Upper lobe of left lung (tissue), 6 donors: Measurements from ENCODE around the gene SARS2. TPM values are rescaled to one million over a fixed set of nuclear protein-coding genes. Genes with fewer than 3 reads are reported as not detected.

ENCODE experiments used
- ATAC-seq, 2 donors: fragments of 200-7000 bp; cut with Tn5 transposase; one replicate each; pipeline ENCODE4 v1.9.1; 2022; ENCODE audit warnings: mild to moderate bottlenecking in 2 of 2, moderate library complexity in 2 of 2; ENCODE audit not compliant: low FRiP score in 2 of 2
- DNase-seq, 2 donors: peaks; one replicate each; pipeline ENCODE4 v3.0.0-alpha.2; 2019 to 2020
- H3K27ac ChIP-seq, 4 donors: fragments of 200-600 bp; sonication (generic); one replicate each; pipeline ENCODE4 v1.5.1; 2016 to 2019
- H3K27me3 ChIP-seq, 4 donors: fragments of 200-600 bp; sonication (generic); one replicate each; pipeline ENCODE4 v1.5.1; 2017 to 2019
- H3K36me3 ChIP-seq, 4 donors: fragments of 200-600 bp; sonication (generic); one replicate each; pipeline ENCODE4 v1.5.1; 2016 to 2019
- H3K4me1 ChIP-seq, 4 donors: fragments of 200-600 bp; sonication (generic); one replicate each; pipeline ENCODE4 v1.5.1; 2018 to 2019
- H3K4me3 ChIP-seq, 4 donors: fragments of 200-600 bp; sonication (generic); one replicate each; pipeline ENCODE4 v1.5.1; 2017 to 2019; ENCODE audit warnings: mild to moderate bottlenecking in 2 of 4, moderate library complexity in 1 of 4
- H3K9me3 ChIP-seq, 4 donors: fragments of 200-600 bp; sonication (generic); one replicate each; pipeline ENCODE4 v1.5.1; 2018 to 2019
- EP300 ChIP-seq, 4 donors: sonication (generic); formaldehyde crosslinking; IDR thresholded peaks; one replicate each; pipeline ENCODE4 v1.5.1; 2017; ENCODE audit warnings: antibody characterized with exemption in 4 of 4, control low read depth in 2 of 4
- POLR2A ChIP-seq, 4 donors: fragments of 450-650 bp; IDR thresholded peaks; one replicate each; pipeline ENCODE4 v1.5.1; 2016 to 2017; ENCODE audit warnings: antibody characterized with exemption in 4 of 4, mild to moderate bottlenecking in 2 of 4
- POLR2AphosphoS5 ChIP-seq, 2 donors: sonication (generic); formaldehyde crosslinking; IDR thresholded peaks; one replicate each; pipeline ENCODE4 v1.5.1; 2017; ENCODE audit warnings: antibody characterized with exemption in 2 of 2
- WGBS, 2 donors: methylation state at CpG; one replicate each; pipeline ENCODE4 v1.1.5; 2017 to 2018; 5-methylcytosine and 5-hydroxymethylcytosine counted together
- total RNA-seq, 6 donors: library from RNA; depleted of rRNA in 4 of 6; stranded (reverse); fragments of >200 nt in 4 of 6; gene quantifications; one replicate each; pipeline versions ENCODE4 v1.1.0 to v1.2.1, GENCODE V29; 2016 to 2021
- TF ChIP-seq, protein P1 (sequence below), 6 experiments: fragments of 450-650 bp in 4 of 6; fragments of 200-600 bp in 2 of 6; sonication (generic) in 2 of 6; IDR thresholded peaks; one replicate each; pipeline ENCODE4 v1.5.1; 2016 to 2019; ENCODE audit warnings: antibody characterized with exemption in 6 of 6
- donor health status: DM: no; HTN: no; CAD: no; lungs with moderate emphysema.
- donor health status: DM: no; HTN: yes; CAD: no; lungs with severe emphysema.

SARS2 gene
- total RNA-seq, 6 donors from 2014 or later, result 14.3 to 54.5 (median 23.0) TPM

- no peak for ATAC-seq
- no peak for TF ChIP-seq POLR2A (IDR thresholded peaks at IDR 0.05)
- TF ChIP-seq, protein P1, sequence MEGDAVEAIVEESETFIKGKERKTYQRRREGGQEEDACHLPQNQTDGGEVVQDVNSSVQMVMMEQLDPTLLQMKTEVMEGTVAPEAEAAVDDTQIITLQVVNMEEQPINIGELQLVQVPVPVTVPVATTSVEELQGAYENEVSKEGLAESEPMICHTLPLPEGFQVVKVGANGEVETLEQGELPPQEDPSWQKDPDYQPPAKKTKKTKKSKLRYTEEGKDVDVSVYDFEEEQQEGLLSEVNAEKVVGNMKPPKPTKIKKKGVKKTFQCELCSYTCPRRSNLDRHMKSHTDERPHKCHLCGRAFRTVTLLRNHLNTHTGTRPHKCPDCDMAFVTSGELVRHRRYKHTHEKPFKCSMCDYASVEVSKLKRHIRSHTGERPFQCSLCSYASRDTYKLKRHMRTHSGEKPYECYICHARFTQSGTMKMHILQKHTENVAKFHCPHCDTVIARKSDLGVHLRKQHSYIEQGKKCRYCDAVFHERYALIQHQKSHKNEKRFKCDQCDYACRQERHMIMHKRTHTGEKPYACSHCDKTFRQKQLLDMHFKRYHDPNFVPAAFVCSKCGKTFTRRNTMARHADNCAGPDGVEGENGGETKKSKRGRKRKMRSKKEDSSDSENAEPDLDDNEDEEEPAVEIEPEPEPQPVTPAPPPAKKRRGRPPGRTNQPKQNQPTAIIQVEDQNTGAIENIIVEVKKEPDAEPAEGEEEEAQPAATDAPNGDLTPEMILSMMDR (IDR thresholded peaks at IDR 0.05), result no peak
- TF ChIP-seq EP300 (IDR thresholded peaks at IDR 0.05), result no peak
- TF ChIP-seq POLR2AphosphoS5 (IDR thresholded peaks at IDR 0.05), result no peak
Observed at GRCh38 chr19:38920602-38921419, 9.8 kb downstream of the SARS2 start.

DNA sequence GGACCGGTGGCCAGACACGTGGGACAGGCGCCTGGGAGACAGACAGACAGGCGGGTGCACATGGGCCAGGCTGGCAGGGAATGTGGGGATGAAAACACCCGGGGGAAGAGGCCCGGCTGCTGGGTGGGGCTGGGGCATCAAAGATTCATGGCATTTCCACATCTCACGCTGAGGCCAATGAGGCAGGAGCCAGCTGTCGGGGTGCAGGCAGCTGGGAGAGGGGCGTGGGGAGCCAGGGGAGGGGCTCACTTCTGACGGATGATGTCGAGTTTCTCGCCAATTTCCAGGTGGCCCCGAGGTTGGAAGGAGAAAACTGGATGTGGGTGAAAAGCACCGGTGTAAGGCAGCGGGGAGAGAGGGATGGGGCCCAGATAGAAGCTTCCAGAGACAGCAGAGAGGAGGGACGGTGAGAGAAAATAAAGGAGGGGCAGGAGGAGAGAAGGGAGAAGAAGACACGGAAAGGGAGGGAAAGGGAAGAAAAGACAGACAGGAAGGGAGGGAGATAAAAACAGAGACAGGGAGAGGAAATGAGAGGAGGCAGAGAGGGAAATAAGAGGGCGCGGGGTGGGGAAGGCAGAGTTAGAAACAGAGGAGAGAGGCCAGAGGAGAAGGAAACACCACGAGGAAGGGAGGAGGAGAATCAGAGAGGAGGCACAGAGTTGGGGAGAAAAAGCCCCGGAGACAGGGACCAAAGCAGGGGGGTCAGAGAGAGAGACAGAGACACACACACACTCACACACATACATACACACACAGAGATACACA lies 10.5 kb downstream of the SARS2 start:
- ATAC-seq (no peak), DNase-seq (no peak)
- no peak overlapping the region for H3K4me3 ChIP-seq
- no peaks in the 10 kb centered on the region for H3K27me3 ChIP-seq
- H3K27ac ChIP-seq, result no peak overlapping the region
- peaks cover 3 to 28% (median 16%) of the 10 kb centered on the region in 4 donors for H3K36me3 ChIP-seq
- H3K9me3 ChIP-seq, result no peaks in the 10 kb centered on the region
- TF ChIP-seq, protein P1 (IDR thresholded peaks at IDR 0.05), result no peak
- TF ChIP-seq EP300 (IDR thresholded peaks at IDR 0.05) (no peak), POLR2A (IDR thresholded peaks at IDR 0.05) (no peak), POLR2AphosphoS5 (IDR thresholded peaks at IDR 0.05) (no peak)
- no peaks in the 10 kb centered on the region for H3K4me1 ChIP-seq
- WGBS, 2 donors, result 71 to 75% methylated on average over 20 to 21 of the region's 21 CpGs

More at GRCh38 chr19:38920602-38921419, 9.8 kb downstream of the SARS2 start:
- no peak for DNase-seq
- H3K36me3 ChIP-seq, result peaks cover 3 to 35% (median 20%) of the 10 kb centered on the region in 4 donors
- H3K27ac ChIP-seq, result no peak overlapping the region
- no peak overlapping the region for H3K4me3 ChIP-seq
- H3K9me3 ChIP-seq, result no peaks in the 10 kb centered on the region
- 77 to 79% methylated on average over 11 to 14 of the region's 14 CpGs for WGBS, 2 donors
- H3K4me1 ChIP-seq, result no peaks in the 10 kb centered on the region
- H3K27me3 ChIP-seq, result no peaks in the 10 kb centered on the region

GRCh38 chr19:38918526-38918925 lies 12.0 kb downstream of the SARS2 start:
- TF ChIP-seq, protein P1 (IDR thresholded peaks at IDR 0.05), result no peak
- TF ChIP-seq POLR2AphosphoS5 (IDR thresholded peaks at IDR 0.05) (no peak), EP300 (IDR thresholded peaks at IDR 0.05) (no peak), POLR2A (IDR thresholded peaks at IDR 0.05) (no peak)
- H3K4me1 ChIP-seq, result no peaks in the 10 kb centered on the region
- WGBS, 2 donors, result 93 to 98% methylated on average over 7 to 9 of the region's 10 CpGs
- no peak overlapping the region for H3K4me3 ChIP-seq
- DNase-seq, result no peak
- no peaks in the 10 kb centered on the region for H3K9me3 ChIP-seq
- no peak for ATAC-seq
- H3K27me3 ChIP-seq, result no peaks in the 10 kb centered on the region
- H3K27ac ChIP-seq, result no peak overlapping the region
- peaks cover 0 to 16% (median 5%) of the 10 kb centered on the region in 4 donors for H3K36me3 ChIP-seq

DNA sequence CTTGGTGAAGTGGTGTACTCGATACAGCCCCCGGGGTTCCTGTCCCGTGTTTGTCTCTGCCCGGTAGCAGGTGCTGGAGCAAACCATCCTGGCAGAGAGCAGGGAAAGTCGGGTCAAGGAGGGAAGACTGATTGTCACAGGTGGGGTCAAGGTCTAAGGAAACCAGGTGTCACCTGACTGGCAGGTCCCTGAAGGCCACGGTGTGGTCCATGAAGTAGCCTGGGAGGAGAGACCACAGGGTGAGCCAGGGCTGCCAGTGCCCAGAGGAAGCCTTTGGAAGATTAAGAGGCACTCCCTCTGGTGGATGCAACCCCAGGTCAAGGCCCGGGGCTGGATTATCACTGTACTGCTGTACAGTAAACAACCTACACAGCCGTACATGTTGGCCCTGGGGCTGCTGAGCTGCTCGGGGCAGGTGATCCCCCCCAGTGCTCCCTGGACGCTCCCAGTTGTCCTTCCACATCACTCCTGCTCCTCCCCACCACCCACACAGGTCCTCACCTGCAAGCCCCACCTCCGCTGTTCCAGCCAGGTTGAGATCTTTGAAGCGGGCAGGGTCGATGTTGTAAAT lies 12.6 kb downstream of the SARS2 start:
- no peak overlapping the region for H3K27ac ChIP-seq
- H3K36me3 ChIP-seq, result peaks cover 0 to 16% (median 5%) of the 10 kb centered on the region in 4 donors
- H3K4me3 ChIP-seq, result no peak overlapping the region
- TF ChIP-seq POLR2A (IDR thresholded peaks at IDR 0.05) (no peak), EP300 (IDR thresholded peaks at IDR 0.05) (no peak), POLR2AphosphoS5 (IDR thresholded peaks at IDR 0.05) (no peak)
- TF ChIP-seq, protein P1 (IDR thresholded peaks at IDR 0.05), result no peak
- H3K4me1 ChIP-seq, result no peaks in the 10 kb centered on the region
- WGBS, 2 donors, result 84 to 85% methylated on average over 6 to 12 of the region's 13 CpGs
- ATAC-seq, result no peak
- no peak for DNase-seq
- no peaks in the 10 kb centered on the region for H3K27me3 ChIP-seq
- H3K9me3 ChIP-seq, result no peaks in the 10 kb centered on the region
